ENCODE results near the gene KRTAP5-6.

The KRTAP5-6 gene

GRCh38 chr11:1667121-1667850 is 29.7 kb upstream of the KRTAP5-6 start:
- Histone ChIP-seq H3K9me3 (ENCODE audit: low read length) (no peaks in the 10 kb centered on the region), H3K27me3 (ENCODE audit: insufficient read depth, low read length) (0 out of 2 replicates have a peak, but pooled peaks cover 5% of the 10 kb centered on the region), H3K9ac (ENCODE audit: low read length) (no peak overlapping the region), H3K4me3 (ENCODE audit: low read depth, low read length, poor library complexity, severe bottlenecking) (no peak overlapping the region), H3K27ac (ENCODE audit: low read depth, low read length, poor library complexity, severe bottlenecking) (no peak overlapping the region), H3K9me2 (ENCODE audit: low read depth, low read length) (no peaks in the 10 kb centered on the region), H3K36me3 (ENCODE audit: insufficient read depth, low read length) (no peaks in the 10 kb centered on the region), H4K20me1 (ENCODE audit: insufficient read depth, low read length) (no peaks in the 10 kb centered on the region), H2AFZ (ENCODE audit: low read length) (no peak overlapping the region), H3K4me1 (ENCODE audit: insufficient read depth, low read length, severe bottlenecking) (no peaks in the 10 kb centered on the region), H3K79me2 (ENCODE audit: insufficient read depth, low read length) (no peaks in the 10 kb centered on the region), H3K4me2 (ENCODE audit: low read length) (no peak overlapping the region), H3F3A (ENCODE audit: insufficient read depth, low read length) (no peaks in the 10 kb centered on the region)
- TF ChIP-seq CTCF (IDR thresholded peaks at IDR 0.05; ENCODE audit: low read length), result no peak
- TF ChIP-seq EZH2 (IDR thresholded peaks at IDR 0.05; ENCODE audit: borderline replicate concordance, low read length), result no peak

- no peaks in the 10 kb centered on the region for H3K9me3 ChIP-seq (ENCODE audit: low read length)
- H3K4me2 ChIP-seq (ENCODE audit: low read length), result no peak overlapping the region
- H3K27me3 ChIP-seq (ENCODE audit: insufficient read depth, low read length), result 0 out of 2 replicates have a peak, but pooled peaks cover 5% of the 10 kb centered on the region
- H3F3A ChIP-seq (ENCODE audit: insufficient read depth, low read length), result no peaks in the 10 kb centered on the region
- TF ChIP-seq CTCF (IDR thresholded peaks at IDR 0.05; ENCODE audit: low read length) (no peak), EZH2 (IDR thresholded peaks at IDR 0.05; ENCODE audit: borderline replicate concordance, low read length) (no peak)
- no peaks in the 10 kb centered on the region for H3K9me2 ChIP-seq (ENCODE audit: low read depth, low read length)
- H3K4me1 ChIP-seq (ENCODE audit: insufficient read depth, low read length, severe bottlenecking), result no peaks in the 10 kb centered on the region
- no peak overlapping the region for H2AFZ ChIP-seq (ENCODE audit: low read length)
- H3K27ac ChIP-seq (ENCODE audit: low read depth, low read length, poor library complexity, severe bottlenecking), result no peak overlapping the region
- H3K36me3 ChIP-seq (ENCODE audit: insufficient read depth, low read length), result no peaks in the 10 kb centered on the region
- H3K4me3 ChIP-seq (ENCODE audit: low read depth, low read length, poor library complexity, severe bottlenecking), result no peak overlapping the region
- H3K79me2 ChIP-seq (ENCODE audit: insufficient read depth, low read length), result no peaks in the 10 kb centered on the region
- H3K9ac ChIP-seq (ENCODE audit: low read length), result no peak overlapping the region
- no peaks in the 10 kb centered on the region for H4K20me1 ChIP-seq (ENCODE audit: insufficient read depth, low read length)
Measured at GRCh38 chr11:1667906-1668305, 29.1 kb upstream of the KRTAP5-6 start.

GRCh38 chr11:1668911-1669473 is 28.0 kb upstream of the KRTAP5-6 start:
- Histone ChIP-seq H3K4me2 (ENCODE audit: low read length) (no peak overlapping the region), H3K9me2 (ENCODE audit: low read depth, low read length) (no peaks in the 10 kb centered on the region), H3K4me1 (ENCODE audit: insufficient read depth, low read length, severe bottlenecking) (no peaks in the 10 kb centered on the region), H3K36me3 (ENCODE audit: insufficient read depth, low read length) (no peaks in the 10 kb centered on the region), H3K4me3 (ENCODE audit: low read depth, low read length, poor library complexity, severe bottlenecking) (no peak overlapping the region), H3K79me2 (ENCODE audit: insufficient read depth, low read length) (no peaks in the 10 kb centered on the region), H3K27me3 (ENCODE audit: insufficient read depth, low read length) (0 out of 2 replicates have a peak, but pooled peaks cover 5% of the 10 kb centered on the region), H3K27ac (ENCODE audit: low read depth, low read length, poor library complexity, severe bottlenecking) (no peak overlapping the region), H3K9ac (ENCODE audit: low read length) (no peak overlapping the region), H4K20me1 (ENCODE audit: insufficient read depth, low read length) (no peaks in the 10 kb centered on the region), H2AFZ (ENCODE audit: low read length) (no peak overlapping the region), H3K9me3 (ENCODE audit: low read length) (no peaks in the 10 kb centered on the region), H3F3A (ENCODE audit: insufficient read depth, low read length) (no peaks in the 10 kb centered on the region)
- TF ChIP-seq CTCF (IDR thresholded peaks at IDR 0.05; ENCODE audit: low read length) (no peak), EZH2 (IDR thresholded peaks at IDR 0.05; ENCODE audit: borderline replicate concordance, low read length) (no peak)
